NCI-H146 treated with DMSO at 0.1 percent for 48 hours (cell line): ENCODE results near the gene ST6GALNAC2.
"Not testable (repeated sequence)": the region's sequence is repeated elsewhere in the genome, so short reads cannot be mapped to it uniquely, and the experiment has no call there.

Experiments used
- DNase-seq: peaks from one replicate; lab custom pipeline; 2025; ENCODE audit not compliant: unreplicated experiment; lab: John Stamatoyannopoulos, UW

The ST6GALNAC2 gene

DNA sequence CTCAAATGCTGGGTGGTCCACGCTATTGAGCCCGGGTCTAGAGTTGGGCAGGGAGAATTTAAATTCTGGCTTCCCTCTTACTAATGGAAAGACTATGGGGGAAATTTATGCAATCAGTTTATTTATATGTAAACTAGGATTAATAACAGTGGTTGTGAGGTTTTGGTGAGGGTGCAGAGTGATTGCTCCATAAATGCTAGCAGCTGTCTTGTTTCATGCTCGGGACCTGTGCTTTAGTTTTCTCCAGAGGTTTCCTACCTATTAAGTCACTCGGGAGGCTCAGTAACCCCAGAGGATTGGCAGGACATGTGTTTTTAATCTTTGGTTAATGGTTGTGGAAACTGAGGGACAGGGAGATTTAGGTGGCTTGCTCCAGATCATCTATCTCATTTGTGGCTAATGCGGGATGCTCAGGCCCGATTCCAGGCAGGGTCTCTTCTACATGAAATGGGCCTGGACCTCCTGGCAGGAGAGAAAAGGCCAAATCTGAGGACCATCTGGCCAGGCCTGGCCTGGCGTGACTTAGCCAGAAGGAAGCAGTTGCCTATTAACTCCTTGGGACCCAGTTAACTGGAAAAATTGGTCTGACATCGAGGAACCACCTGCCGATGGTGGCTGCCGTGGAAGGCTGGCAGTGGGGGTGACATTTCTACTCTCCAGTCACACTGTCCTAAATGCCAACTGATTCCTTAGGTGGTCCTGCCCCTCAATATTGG lies 43.8 kb downstream of the ST6GALNAC2 start:
- DNase-seq = no peak

DNA sequence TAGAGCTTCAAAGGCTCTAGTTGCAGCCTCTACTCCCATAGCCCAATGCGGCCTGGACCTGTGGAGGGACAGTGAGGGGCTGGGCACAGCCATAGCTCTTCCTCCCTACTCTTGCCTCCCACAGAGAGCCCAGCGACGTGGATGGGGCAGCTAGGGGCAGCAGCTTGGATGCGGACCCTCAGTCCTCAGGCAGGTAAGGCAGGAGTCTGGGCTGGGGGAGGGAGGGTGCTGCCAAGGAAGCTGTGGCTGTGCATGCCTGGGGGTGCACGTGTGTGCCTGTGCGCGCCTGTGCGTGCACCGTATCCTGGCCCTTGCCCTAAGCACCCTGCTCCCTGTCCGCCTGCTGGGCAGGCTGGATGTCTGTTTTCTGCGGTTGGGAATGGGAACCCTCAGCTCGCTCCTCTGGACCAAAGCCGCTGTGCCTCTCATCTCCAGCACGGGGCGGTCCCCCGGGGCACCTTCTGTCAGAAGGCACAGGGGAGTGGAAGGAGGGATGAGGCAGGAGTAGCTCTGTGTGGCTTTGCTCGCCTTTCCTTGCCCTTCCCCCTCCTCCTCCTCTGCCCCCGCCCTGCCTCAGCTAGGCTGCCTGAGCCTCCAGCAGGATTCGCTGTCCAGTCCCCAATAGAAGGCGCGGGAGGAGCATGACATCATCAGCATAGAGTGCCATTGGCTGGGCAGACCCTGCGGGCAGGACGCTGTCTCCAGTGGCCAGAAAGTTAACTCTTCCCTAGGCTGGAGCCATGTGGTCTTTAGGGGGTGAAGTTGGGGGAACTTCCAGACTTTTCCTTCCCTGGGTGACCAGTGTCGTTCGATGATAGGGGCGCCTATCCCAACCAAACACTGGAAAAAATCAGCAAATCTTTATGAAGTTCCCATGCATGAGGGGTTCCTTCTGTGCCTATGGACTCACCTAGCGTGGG lies 45.0 kb downstream of the ST6GALNAC2 start:
- peak; percentile 90 for DNase-seq

DNA sequence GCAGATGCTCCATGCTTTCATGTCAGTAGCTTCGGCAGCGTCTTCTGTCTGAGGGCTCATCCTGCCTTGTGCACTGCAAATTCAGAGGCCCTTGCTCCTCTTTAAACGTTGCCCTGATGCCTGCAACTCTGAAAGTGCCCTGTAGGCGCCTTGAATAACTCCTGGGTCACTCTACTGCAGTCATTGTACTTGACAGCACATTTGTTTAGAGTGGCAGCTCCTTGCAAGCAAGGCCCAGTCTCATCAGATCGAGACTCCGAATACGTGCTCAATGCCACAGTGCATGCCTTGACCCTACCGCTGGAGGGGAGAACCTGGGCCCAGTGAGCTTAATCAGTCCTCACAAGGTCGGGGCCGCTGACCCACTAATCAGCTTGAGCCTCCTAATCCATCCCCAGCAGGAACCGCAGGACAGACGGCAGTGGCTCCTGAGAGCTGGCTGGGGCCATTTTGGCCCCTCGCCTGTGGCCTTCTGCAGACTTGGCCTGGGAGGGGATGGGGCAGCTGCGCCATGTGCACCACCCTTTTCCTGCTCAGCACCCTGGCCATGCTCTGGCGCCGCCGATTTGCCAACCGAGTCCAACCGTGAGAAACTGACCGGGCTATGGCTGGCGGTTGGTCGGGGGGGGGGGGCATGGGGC lies 45.9 kb downstream of the ST6GALNAC2 start, which contains the start of gene PRCD:
PRCD (plus strand) TSS at position 414 of the 641 bp plus-strand sequence; CDS start at position 512, 98 bp downstream.
- DNase-seq = no peak

DNA sequence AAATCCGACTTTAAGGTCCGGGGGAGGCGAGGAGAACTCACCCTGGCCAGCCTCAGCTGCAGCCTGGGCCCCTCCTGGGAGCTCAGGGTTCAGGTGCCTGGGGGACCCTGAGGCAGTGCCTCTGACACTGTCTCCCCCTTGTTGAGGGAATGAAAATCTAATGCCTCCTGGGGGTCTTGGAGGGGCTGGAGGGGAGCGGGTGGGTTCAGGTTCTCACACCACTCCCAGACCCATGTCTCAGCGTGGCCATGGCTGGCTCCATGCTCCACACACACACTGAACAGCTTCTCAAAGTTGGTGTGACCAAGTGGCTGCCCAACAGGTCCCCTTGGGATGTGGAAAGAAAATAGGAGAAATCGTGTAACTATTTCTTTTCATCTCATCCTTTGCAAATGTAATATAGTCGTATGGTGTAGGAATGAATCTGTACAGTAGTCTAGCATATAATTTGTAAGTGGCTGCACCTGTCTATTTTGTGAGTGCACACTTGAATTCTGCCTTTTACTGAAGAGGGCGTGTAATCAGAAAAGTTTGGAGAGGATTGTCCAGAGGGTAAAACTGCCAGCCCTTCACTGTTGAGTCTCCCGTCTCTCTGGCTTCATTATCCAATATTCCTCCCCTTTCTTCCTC lies 46.6 kb downstream of the ST6GALNAC2 start:
- no peak for DNase-seq

DNA sequence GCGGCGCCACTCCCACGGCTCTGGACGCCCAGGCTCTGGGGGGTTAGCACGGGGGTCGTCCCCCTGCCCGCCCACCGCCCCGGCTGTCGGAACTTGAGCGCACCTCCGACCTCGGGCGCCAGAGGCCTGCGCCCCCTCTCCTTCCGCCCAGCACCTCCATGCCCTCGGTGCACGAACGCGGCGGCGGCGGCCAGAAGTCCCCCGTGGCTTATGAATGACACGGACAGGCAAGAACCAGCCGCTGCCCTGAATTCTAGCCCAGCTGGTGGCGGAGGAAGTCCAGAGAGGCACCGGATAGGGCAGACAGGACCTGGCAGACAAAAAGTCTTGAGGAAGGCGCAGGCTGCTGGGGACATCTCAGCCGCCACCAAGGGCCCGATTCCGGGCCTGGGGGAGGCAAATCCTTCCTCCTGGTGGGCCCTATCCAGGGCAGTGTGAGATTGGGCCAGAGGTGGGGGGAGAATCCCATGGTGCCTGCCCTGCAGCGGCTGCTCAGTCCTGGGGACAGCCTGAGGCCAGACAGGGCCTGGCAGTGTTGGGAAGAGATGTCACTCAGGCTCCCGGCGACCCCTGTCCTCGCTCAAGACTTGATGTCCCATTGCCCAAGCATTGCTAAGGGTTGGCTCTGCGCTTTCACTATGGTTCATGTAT lies 47.3 kb downstream of the ST6GALNAC2 start:
- no peak for DNase-seq

DNA sequence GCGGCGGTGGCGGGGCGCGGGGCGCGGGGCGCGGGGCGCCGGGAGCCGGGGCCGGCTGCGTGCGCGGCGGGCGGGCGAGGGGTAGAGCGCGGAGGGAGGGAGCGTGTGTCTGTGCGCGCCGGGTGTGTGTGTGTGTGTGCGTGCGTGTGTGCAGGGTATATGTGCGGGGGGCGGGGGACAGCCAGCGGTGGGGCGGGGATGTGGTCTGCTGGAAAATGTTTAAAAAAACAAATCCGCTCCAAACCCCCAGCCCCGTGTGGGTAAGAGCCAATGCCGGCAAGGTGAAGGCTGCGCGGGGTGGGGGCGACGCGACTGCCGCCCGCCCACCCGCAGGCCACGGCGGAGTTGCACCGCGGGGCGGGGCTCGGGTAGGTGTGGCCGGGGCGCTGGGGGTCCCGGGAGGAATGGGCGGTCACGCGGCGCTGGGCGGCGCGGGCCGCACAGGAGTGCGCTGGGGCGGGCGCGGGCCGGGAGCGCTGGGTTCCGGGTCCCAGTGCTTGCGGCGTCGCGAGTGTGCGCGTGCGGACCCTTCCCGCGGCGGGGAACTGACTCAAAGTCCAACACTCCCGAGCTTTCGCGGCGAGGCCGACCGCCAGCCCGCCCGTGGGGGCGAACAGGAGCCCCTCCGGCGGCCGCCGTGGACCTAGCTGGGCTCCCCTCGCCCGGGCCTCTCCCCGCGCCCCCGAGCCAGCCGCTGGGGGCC lies 47.9 kb downstream of the ST6GALNAC2 start, which contains the start of gene CYGB:
CYGB (minus strand) TSS at position 132 of the 703 bp plus-strand sequence. CDS start 167 bp downstream, outside the sequence.
- no peak for DNase-seq

- DNase-seq = no peak
These were observed 48.4 kb downstream of the ST6GALNAC2 start for GRCh38 chr17:76537288-76537577.

GRCh38 chr17:76536511-76537287 lies 49.0 kb downstream of the ST6GALNAC2 start:
- DNase-seq = no peak

DNA sequence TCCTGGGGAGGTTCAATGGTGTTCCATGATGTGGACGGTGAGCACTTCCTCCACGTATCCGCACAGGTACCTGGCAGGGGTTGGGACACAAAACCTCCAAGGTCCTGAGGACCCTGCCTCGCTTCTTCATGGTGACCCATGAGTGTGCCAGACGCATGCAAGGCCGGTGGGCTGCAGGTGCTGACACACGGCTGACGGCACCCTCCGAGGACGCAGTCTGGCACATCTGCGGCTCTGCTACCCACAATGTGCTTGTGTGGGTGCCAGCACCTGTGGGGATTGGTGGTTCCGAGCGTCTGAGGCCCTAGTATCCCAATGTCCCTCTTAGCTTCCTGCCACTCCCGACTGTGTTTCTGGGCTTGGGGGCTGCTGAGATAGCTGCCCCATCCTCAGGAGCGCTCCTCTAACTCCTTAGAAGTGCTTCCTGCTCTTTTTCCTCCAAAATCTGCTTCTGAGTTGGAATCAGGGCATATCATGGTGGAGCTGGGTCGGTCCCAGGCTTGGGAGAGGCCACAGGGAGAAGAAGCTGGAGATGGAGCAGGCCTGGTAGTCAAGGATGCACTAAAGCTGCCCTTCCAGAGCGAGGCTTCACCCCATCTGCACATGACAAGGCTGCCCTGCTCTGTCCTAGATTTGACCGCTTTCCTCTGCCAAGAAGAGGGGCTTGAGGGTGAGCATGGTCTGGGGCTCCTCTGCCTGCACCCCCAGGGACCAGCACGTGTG lies 49.7 kb downstream of the ST6GALNAC2 start:
- no peak for DNase-seq

GRCh38 chr17:76534831-76535732 lies 50.6 kb downstream of the ST6GALNAC2 start:
- no peak for DNase-seq

DNA sequence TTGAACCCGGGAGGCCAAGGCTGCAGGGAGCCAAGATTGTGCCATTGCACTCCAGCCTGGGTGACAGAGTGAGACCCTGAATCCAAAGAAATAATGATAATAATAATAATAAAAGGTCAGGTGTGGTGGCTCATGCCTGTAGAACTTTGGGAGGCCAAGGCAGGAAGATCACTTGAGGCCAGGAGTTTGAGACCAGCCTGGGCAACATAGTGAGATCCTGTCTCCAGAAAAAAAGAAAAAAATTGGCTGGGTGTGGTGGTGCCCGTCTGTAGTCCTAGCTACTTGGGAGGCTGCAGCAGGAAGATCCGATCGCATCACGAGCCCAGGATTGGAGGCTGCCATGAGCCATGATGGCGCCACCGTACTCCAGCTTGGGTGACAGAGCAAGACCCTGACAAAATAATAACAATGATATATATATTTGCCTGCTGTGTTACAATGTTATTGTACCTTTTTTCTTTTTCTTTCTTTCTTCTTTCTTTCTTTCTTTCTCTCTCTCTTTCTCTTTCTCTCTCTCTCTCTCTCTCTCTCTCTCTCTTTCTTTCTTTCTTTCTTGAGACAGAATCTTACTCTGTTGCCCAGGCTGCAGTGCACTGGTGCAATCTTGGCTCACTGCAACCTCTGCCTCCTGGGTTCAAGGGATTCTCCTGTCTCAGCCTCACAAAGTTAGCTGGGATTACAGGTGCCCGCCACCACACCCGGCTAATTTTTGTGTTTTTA lies 51.9 kb downstream of the ST6GALNAC2 start:
- not testable (repeated sequence) for DNase-seq

GRCh38 chr17:76532072-76532651 lies 53.5 kb downstream of the ST6GALNAC2 start:
- DNase-seq = no peak

DNA sequence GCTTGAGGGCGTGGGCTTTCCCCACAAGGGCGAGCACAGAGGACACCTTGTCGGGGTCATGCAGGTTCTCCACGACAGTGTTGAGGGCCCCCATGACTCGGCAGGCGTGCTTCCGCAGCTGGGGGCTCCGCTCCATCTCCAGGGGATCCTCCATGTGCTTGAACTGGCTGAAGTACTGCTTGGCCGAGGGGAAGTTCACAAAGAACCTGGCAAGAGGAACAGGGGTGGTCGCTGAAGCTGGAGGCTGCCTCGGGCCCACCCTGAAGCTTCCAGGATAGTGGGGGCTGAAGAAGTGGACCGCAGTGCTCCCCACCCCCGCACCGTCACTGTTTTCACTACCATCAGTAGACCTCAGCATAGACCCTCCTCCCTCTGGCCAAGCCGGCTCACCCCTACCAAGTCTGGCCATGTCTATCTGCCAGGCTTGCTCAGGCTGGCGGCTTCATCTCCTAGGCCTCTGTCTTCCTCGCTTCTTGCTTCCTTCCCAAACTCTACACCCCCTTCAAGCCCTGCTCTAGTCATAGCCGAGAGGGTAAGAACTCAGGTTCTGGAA lies 54.1 kb downstream of the ST6GALNAC2 start:
- DNase-seq = no peak

DNA sequence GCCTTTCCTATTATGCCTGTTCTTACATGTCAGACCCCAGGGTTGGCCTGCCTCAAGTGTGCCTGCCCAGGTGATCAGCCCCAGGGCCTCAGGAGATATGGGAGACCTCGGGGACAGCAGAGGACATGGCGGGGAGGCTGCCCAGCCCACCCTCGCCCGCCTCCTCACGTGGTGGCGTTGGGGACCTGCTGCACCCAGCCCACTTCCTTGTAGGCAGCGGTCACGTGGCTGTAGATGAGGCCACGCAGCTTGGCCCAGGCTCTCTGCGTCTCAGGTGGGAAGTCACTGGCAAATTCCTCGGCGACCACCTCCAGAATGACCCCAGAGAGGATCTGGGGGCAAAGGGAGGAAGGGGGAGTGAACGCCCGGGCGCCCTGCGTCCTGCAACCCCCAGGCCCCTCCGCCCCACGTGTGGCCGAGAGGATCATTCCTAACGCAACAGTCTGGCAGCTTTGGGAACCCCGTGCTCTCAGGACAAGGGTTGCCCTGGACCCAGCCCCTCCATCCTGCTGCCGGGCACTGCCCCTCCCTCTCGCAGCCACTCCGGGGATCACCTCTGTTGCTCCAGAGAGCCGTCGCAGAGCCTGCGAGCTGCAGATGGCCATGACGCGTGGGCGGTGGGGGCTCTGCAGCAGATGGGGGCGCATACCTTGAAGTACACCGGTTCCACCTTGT lies 54.7 kb downstream of the ST6GALNAC2 start:
- no peak for DNase-seq

DNA sequence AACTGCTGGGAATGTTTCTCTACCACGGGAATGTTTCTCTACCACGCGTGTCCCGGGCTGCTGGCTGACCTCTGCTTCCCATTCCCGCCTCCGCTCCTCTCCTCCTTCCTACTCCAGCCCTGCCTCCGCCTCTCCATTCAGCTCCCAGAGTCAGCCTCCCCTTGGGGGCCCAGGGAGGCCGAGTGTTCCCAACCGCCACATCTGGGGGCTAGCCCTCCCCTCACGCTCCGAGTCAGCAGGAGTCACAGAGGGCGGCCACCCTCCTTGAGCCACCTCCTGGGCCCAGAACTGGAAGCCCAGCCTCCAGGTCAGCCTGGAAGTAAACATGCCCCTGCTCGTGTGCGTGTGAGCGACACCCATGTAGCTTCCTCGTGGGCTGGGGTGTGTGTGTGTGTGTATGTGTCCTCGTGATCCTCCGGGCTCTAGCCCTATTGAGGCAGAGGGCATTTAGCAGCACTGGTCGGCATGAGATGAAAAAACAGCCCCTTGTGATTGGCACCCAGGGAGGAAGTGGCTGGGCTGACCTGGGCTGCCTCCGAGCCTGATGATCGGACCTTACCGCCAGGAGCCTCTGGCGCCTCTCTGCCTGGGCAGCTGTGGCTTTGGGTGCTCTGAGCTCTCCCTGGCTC lies 55.5 kb downstream of the ST6GALNAC2 start:
- DNase-seq = no peak
